ENCODE results near the gene EME1.
"Not testable (repeated sequence)": the region's sequence is repeated elsewhere in the genome, so short reads cannot be mapped to it uniquely, and the experiment has no call there.

EME1 gene, protein sequence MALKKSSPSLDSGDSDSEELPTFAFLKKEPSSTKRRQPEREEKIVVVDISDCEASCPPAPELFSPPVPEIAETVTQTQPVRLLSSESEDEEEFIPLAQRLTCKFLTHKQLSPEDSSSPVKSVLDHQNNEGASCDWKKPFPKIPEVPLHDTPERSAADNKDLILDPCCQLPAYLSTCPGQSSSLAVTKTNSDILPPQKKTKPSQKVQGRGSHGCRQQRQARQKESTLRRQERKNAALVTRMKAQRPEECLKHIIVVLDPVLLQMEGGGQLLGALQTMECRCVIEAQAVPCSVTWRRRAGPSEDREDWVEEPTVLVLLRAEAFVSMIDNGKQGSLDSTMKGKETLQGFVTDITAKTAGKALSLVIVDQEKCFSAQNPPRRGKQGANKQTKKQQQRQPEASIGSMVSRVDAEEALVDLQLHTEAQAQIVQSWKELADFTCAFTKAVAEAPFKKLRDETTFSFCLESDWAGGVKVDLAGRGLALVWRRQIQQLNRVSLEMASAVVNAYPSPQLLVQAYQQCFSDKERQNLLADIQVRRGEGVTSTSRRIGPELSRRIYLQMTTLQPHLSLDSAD

GRCh38 chr17:50372758-50373556, at the start of gene EME1, which contains the start of gene MRPL27:
Gene EME1 (plus strand): TSS chr17:50373229. CDS start chr17:50375209, 1,980 bp downstream.
Gene MRPL27 (minus strand): TSS chr17:50373184. CDS start chr17:50373170, 14 bp downstream.
- DNase-seq (ENCODE audit: low spot score), result peak; percentile 85

GRCh38 chr17:50325906-50326305, 47.1 kb upstream of the EME1 start:
- DNase-seq (ENCODE audit: low spot score), result no peak

DNA sequence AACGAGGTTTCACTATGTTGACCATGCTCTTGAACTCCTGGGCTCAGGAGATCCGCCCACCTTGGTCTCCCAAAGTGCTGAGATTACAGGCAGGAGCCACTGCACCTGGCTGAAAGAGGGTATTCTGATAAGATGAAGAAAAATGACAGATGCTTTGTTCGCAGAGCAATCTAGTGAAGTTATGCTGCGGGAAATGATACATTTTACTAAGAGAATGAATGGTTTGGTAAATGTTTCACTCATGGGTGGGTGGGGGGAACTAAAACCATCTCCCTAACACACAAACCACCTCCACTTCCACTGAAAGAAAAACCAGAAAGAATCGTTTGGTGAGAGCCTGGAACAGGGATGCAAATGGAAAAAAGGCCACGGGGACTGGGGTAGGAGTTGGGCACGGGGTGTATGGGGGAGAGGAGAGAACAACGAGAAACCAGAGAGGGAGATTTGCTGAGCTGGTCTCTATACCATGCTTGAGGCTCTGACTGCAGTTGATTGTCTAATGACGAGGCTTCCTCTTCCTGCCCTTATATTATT, 46.1 kb upstream of the EME1 start:
- DNase-seq (ENCODE audit: low spot score), result no peak

DNA sequence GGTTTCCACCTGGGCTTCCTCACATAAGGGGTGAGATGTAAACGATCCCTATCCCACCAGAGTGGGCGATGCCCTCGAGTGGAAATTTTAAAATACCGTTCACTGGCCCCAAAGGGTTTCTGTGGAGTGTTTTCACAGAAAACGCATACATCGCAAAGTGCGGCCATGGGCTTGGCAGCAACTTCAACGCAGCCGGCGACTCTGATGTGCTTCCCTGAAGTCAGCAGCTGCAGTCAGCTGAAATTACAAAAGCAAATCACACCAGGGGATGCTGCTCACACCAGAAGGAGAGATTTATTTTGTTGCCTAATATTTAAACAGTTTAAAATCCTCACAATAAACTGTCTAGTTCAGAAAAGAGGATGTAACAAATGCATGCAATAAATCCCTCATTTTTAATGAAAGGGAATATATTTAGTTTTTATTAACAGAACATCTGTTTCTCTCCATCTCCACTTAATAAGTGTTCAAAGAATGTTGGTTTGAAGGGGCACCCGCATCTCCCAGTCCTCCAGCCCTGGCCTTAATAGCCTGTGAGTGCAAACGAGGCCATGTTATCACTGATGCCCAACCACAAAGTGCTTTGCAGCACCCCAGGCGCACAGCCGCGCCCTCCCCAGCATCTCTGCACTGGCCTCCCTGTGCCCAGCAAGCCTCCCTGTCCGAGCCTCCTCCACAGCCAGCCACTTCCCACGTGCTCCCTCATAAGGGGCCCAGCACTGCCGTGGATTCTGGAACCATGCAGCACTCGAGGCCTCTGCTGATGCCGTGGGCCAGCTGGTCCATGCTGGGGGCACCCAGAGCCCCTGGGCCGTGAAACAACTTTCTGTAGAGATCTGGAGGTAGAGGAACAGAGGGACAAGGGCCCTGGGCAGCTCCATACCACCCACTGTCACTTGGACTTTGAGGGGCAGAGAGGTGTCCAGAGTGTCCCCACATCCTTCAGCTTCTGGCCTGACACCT, 44.4 kb upstream of the EME1 start:
- DNase-seq (ENCODE audit: low spot score), result no peak

DNA sequence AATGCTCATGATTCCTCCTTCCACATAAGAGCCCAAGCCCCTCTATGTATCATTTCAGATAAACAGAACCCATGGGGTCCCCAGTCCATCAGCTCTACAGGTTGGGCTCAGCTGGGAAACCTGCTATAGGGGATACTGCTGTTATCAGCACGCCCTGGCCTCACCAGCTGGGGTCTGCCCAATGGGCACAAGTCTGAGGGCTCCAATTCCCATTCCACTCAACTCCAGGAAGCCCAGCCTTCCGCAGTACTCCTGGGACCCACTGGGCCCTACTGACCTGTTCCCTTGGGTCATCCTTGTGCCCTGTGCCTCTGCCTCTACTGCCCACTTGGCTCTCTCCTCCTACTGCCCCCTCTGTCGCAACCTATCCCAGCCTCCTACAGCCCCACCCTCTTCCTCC, 43.3 kb upstream of the EME1 start:
- no peak for DNase-seq (ENCODE audit: low spot score)

GRCh38 chr17:50330151-50330775, 42.8 kb upstream of the EME1 start:
- no peak for DNase-seq (ENCODE audit: low spot score)

GRCh38 chr17:50331085-50331791, 41.8 kb upstream of the EME1 start:
- no peak for DNase-seq (ENCODE audit: low spot score)

DNA sequence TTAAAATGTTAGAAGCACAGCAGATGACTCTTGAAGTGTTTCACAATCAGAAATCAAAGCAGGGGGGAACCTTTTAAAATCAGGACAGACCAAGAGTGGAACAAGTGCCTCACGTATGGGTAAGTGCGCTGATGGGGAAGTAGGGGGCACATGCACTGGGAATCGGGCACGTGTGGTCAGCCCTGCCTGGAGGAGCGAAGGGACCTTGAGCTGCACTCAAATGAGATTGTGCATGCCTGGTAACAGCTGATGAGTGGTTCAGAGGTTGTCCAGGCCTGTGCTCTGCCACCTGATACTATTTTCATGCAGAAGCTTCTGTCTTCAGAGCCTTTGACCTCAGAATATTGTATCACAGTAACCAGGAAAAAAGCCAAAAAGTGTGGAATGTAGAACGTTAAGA, 40.8 kb upstream of the EME1 start:
- no peak for DNase-seq (ENCODE audit: low spot score)

GRCh38 chr17:50333291-50334057, 39.6 kb upstream of the EME1 start:
- DNase-seq (ENCODE audit: low spot score), result not testable (repeated sequence)

GRCh38 chr17:50337956-50338355, 35.1 kb upstream of the EME1 start:
- DNase-seq (ENCODE audit: low spot score), result no peak

DNA sequence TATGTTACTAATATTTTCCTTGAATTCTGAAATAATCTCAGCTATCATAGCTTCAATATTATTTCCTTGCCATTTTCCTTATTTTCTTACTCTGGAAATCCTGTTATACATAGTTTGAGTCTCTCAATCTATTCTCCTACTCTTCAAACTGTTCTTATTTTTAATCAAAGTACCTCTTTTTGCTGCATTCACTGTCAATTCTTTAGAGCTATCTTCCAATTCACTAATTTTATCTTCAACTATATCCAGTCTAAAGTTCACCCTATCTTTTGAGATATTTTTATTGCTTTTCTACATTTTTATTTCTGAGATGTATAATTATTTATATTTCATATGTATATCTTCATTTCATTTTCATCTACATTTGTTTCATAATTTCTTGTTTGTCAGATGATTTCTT, 34.4 kb upstream of the EME1 start:
- DNase-seq (ENCODE audit: low spot score), result no peak

GRCh38 chr17:50339381-50339780, 33.6 kb upstream of the EME1 start:
- DNase-seq (ENCODE audit: low spot score), result no peak

DNA sequence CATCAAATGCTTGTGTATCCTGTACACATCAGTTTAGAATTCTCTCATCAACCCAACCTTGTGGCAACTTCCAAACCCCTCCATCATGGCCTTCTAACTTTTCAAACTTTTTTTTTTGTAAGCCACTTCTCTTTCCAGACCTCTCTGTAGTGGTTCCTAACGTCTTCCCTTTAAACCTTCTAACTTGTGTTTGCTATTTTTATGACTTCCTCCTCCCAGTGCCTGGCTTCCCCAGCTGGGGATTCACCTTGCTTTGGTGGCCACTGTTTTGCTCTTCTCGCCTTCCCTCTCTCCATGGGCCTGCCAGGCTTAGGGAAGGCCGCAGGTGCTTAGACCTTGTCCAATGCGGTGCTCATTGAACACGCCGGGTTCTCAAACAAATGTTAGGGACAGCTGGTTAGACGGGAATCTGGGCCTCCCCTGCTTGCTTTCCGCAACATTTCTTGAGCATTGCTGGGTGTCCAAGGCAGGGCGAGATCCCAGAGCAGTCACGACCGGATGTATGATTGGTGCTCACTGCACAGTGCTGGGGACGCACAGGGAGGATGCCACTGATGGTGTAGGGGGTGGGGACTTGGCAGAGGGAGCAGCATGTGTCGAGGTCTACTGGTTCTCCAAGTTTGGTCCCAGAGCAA, 28.2 kb upstream of the EME1 start:
- no peak for DNase-seq (ENCODE audit: low spot score)

GRCh38 chr17:50345432-50346312, 27.4 kb upstream of the EME1 start, which contains the start of gene XYLT2:
Gene XYLT2 (plus strand): TSS chr17:50346126. CDS start chr17:50346141, 15 bp downstream.
- peak; percentile 96 for DNase-seq (ENCODE audit: low spot score)

- peak; percentile 68 for DNase-seq (ENCODE audit: low spot score)
Measured at GRCh38 chr17:50346313-50347116, 26.5 kb upstream of the EME1 start.

DNA sequence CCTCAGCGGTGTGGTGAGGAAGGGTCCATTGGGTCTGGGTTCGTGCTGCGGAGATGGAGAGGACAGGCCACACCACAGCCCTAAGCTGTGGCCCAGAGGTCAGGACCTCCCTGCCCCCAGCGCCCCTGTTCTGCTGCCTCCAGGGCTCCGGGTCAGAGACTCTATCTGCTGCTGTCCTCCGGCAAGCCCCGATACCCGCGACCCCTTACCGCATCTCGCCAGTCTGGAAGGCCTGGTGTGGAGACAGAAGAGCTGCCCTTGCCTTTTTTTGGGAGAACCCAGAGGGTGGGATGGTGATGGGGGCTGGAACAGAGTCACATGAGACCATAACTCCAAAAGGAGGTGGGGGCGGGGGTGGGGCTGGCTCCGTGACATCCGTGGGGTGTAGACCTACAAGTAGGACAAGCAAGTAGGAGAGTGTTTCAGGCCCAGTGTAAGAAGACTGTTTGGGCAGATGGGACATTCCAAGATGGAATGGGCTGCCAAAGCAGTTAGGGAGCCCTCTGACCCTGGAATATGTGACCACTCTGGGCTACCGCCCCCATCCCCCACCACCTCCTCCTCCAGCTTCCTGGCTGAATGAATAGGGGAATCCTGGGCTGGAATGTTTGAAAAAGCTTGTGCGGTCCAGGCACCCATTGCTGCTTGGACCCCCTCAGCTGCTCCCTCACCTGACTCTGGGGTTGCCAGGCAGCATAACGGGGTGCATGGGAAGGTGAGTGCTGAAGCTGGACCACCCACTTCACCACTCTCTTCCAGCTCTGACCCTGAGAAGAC, 25.7 kb upstream of the EME1 start:
- no peak for DNase-seq (ENCODE audit: low spot score)

Data from HuH-7 (cell line).